Measurements from ENCODE around the gene SIRT7.

SIRT7 gene

DNA sequence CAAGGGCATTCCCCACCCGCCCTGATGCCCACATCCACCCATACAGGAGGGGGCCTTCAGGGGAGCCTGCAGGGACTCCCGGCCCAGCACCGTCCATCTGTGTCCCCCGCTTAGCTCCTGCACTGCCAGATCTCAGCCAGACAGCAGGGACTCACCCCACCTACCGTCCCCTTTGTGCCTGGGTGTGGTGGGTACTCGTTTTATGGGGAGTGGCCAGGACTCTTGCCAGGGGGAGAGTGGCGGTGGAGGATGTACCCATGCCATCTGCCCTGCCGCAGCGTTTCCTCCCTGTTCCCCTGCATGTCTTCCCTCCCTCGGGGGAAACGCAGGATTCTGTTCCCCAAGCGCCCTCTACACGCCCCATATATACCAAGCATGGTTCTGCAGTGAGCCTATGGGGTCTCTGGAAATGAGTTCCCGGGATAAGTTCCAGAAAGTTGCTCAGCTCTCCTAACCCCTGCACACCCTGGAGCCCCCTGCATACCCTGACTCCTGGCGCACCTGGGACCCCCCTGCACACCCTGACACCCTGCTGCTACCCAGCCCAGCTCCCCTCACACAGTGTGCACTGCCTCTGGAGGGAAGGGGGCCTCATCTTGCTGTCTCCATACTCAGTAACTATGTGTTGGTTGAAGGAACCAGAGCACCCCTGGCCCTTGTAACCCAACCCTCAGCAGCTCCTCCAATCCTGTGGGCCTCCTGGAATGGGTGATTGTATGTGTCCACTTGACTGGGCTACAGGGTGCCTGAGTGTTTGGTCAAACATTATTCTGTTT is 13.8 kb upstream of the SIRT7 start:
- no peak for DNase-seq

DNA sequence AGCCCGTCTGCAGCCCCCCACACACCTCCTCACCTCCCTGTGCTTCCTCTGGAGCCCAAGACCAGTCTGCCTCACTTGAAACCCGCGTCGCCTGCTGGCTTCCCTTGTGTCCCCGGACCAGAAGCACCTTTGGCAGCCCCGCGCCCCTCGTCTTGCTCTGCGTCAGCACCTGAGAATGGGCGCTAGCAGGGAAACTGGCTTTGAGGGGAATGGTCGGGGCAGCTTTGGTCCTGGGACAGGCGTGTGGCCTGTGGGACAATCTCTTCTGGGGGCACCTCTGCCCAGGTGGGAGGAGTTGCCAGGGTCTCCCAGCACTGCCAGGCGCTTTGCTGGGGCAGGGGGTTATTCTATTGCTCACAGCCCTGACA is 13.2 kb upstream of the SIRT7 start:
- no peak for DNase-seq

DNA sequence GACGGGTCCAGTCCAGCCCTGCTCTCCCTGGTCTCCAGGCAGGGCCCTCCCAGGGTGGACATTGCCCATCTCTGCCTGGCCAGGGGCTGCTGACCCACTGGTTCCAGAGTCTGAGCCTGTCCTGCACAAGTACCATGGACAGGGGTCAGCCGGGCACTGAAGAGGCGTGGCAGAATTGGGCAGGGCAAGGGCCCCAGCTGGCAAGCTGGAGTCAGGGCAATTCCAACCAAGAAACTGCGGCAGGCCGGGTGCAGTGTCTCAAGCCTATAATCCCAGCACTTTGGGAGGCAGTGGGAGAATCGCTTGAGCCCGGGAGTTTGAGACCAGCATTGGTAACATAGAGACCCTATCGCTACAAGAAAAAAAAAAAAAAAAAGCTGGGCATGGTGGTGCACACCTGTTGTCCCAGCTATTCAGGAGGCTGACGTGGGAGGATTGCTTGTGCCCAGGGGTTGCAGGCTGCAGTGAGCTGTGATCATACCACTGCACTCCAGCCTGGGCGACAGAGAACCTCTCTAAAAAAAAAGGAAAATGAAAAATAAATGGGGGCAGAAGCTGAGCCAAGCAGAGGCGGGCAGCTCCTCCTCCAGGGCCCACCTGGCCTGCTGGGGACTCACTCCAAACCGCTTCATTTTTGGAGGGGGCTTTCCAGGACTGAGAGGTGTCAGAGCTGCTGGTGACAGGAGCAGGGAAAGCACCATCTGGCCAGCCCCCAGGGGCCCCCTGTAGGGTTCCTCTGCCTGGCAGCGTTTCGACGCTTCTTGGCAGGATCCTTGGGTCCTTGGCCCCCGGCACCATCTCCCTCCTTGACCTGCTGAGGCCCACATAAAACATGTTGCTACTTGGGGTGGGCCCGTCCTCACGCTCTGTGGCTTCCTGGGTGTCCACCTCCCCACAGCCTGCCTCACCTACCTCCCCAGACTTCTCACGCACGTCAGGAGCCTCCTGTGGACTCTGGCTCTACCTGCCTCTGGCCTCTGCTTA is 12.5 kb upstream of the SIRT7 start:
- no peak for DNase-seq

DNA sequence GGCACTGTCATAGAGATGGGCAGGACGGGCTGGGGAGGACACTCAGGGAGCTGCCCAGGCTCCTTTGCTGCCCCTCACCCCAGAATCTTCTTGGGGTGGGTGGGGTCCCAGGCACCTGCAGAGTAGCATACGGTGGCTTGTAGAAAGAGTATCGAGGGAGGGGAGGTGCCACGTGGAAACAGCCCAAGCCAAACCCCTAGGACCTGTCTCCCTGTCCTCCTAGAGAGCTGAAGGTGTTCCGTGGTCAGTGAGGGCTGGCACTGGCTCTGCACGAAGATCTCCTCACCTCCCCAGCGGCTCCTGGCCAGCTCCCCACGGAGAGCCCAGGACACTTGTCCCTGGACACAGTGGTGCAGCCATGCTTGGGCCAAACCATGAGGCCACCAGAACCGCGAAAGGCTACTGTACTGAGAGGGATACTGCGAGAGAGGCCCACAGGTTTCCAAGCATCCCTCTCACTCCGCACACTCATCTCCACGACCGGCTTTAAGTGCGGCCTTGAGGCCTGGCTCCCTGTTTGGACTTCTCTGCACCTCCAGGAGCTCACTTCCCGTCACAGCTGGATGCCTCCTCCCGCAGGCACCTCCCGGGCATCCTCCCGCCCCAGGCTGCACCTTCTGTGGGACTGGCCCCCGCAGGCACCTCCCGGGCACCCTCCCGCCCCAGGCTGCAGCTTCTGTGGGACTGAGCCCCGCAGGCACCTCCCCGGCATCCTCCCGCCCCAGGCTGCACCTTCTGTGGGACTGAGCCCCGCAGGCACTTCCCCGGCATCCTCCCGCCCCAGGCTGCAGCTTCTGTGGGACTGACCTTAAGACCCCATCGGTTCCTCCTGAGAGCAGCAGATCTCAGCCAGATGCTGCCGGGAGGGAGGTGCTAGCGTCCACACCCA is 11.5 kb upstream of the SIRT7 start:
- no peak for DNase-seq

DNA sequence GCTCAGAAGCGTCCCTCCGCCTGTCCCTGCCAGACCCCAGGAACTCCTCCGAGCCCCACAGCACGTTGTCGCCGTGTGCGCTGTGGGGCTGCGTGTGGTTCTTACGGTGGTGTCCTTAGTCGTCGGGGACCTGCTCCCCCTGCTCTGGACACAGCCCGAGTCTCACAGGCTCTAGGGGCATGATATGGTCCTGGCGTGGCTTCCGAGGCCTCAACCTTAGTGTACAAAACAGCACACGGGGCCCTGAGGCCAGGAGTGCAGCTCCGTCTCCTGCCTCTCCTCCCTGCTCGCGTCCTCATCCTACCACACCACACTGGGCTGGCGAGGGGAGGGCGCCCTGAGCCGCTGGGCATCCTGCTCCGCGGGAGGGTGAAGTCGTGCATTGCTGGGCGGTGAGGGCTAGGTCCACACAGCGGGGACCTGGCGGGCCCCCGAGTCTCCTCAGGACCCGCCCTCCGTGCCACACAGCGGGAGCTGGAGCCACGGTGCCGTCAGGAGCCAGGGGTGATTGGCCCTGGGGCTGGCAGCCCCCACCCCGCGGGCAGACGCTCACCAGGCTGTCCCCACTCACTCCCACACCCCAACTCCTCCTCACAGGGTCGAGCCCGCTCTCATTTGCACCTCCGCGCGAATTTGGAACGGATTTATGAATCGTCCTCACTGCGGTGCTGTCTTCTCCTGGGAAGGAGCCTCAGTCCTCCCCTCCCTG is 10.7 kb upstream of the SIRT7 start:
- no peak for DNase-seq

DNA sequence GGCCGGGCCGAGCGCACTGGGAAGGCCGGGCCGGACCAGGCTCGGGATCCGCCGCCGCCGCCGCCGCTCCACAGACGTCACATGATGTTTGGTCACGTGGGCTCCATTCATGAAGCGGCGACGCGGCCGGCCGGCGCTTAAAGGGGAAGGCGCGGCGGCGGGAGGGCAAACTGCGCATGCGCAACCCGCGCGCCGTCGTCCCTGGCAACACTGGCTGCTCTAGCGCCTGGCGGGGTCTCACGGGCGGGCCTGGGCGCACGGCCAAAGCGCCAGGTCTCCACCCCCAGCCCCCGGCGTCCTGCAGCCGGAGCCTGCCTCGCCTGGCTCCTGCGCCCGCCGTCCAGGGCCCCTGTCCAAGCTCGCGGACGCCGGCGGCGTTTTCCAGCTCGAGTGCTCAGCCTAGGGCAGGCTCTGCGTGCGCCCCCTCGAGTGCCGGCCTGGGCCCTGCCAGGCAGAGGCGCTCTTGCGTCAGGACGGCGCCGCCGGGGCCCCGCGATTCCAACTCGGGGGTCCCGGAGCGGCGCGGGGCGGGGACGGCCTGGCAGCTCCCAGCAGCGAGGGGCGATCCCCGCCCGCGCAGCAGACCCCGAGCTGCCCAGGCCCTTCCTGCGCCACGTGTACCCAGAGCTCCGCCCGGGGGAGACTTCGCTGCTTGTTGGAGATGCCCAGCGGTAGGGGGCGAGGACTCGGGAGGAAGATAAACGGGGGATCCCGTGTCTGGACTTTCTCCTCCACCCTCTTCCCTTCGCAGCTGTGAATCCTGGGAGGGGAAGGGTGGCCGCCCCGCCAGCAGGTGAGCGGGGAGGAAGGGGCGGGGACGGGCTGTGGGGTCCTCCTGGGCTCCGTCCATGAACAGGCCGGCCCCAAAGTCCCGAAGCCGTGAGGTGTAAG is 9.9 kb upstream of the SIRT7 start, which contains the start of gene MAFG:
Gene MAFG, minus strand, starts transcription at position 83 of the 891 bp plus-strand sequence. CDS start 4,550 bp downstream, outside the sequence.
- peak; percentile 74 for DNase-seq

DNA sequence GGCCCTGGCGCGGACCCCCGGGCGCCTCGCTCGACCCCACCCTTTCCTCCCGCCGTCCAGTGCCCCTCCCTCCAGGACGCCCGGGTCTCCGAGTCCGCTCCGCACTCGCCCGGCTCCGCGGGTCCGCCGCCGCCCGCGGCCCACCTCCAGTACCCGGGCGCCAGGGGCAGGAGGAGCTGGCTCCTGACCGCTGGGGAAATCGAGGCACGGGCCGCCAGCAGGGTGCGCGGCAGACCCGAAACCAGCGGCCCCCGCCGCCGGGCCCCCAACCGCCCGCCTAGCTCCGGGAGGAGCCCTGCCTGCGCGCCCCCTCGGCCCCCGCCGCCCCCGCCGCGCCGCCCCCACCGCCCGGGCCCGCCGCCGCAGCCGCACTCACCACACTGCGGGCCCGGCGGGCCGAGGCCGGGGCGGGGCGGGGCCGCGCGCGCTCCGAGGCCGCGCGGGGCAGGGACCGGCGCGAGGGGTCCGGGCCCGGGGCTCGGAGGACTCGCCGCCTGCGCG is 9.2 kb upstream of the SIRT7 start:
- DNase-seq, result no peak

DNA sequence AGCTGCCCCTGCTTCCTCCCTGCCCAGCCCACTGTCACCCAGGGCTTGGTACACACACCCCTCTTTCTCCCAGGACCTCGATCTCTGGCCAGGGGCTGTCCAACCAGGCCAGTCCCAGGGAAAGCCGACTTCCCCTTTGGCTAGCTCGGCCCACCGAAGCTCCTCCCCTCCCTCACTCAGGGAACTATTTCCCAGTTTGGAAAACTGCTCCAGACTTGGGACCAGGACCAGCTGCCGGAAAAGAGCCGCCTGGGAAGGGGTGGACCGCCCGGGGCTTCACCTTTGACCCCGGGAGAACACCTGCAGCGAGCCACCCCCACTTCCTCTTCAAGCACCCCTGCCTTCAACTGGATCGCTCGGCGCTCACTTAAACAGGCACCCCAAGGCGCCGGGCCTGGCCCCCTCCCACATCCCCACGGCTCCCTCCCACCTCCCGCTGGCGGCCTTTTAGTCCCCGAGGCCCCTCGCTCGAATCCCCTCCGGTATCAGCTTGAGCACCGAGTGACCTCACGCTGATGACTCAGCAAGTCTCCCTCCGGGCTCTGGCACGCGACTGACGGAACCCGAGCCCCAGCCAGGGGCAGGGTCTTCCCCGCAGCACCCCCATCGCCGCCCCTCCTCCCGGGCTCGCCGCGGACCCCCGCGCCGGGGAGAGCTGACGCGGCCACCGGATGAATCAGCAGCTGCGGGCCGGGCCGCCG is 8.6 kb upstream of the SIRT7 start:
- DNase-seq, result no peak

DNA sequence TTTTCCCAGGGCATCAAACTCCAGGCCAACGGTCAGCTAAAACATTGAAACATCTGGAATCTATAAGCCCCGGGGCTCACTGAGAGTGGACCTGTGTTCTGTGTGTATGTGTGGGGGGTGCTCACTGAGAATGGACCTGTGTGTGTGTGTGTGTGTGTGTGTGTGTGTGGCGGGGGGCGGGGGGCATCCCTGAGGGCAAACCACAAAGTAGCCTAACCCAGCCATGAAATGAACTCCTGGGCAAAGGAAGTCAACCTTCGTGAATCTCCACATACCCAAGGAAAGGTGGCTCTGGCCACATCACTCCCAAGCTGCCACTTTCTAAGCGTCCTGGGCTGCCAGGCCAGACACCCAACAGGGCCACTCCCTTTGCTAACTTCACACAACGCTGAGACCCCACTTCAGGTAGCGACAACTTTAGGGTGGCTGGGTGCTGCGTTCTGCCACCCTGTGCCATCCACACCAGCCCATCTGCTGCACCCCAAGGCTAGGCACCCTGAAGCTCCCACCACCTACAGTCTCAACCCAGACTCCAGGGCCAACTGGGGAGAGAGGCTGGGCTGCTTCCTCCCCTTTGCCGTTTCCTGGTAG is 8.0 kb upstream of the SIRT7 start:
- no peak for DNase-seq

DNA sequence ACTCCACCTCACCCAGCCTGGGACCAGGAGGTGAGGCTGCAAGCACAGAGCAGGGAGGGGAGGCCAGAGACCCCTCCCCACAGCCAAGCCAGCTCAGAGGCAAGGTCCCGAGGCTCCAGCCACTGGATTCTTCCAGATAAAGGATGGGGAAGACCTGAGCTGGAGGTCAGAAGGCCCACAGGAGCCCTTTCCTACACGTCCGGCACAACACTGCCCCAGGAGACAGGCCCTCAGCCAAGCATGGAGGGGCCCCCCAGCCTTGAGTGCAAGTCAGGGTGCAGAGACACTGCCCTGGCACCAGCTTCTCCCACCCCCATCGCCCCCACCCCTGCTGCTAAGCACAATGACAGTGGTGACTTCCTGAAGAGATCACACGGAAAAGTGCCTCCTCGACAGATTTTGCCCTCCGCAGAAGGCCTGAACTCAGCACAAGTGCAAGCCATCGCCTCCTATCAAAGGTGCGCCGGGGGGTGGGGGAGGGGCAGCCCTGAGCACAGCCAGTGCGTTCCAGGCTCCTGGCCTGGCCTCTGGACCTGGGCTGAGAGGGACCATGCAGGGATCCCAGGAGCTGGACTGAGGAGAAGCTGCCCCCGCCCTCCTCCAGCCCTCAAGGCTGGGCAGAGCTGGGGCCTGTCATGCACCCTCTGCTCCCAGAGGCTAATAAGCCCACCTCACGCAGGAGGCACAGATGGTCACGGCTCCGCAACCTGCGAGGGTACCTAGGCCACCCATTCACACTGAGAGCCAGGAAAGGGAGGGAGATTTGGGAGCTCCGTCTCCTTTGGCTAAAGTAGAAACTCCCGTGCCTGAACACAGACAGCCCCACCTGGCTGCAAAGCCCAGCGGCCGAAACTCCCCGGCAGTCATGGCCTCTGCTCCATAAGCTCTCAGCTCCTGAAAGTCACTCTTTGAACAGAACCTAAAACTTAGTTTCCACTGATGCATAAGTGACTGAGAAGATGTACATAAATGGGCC is 6.9 kb upstream of the SIRT7 start:
- no peak for DNase-seq

DNA sequence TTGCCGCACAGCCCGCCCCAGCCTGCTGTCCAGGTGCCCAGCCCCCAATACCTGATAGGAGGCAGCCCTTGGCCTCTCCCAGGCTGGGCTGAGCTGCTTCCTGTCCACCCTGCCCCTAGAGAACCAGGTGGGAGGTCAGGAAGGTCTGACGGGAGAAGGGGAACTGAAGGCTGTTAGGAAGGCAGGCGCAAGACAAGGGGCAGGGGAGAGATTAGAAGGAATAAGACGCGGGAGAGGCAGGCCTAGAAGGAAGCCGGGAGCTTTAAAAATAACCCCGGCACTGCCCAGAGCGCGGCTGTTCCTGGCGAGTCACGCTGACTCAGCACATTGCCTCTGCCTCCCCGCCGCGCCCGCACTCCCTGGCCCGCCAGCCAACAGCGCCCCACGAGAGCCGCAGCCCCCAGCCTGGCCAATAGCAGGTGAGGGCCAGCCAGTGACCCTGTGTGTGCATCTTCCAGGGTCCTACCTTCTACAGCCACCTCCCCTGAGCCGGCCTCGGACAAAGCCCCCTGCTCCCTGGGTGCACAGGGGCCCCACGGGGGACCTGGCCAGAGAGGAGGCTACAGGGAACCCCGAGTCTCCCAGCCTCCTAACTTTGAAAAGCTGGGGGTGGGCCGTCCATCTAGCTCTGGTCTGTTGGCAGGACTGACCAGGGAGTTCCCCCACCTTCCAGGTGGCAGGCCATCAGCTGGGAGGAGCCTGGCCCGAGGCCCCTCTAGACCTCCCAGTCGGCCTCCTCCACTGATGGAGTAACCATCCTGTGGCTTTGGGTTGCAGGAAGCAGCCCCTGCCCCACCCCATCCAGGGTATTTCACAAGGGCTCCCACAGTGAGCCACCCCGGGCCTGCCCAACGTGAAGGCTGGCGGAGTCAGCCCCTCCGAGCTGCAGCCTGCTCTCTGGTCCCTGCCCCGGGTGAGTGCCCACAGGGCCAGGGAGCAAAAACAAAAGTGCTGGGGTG is 5.6 kb upstream of the SIRT7 start:
- no peak for DNase-seq

DNA sequence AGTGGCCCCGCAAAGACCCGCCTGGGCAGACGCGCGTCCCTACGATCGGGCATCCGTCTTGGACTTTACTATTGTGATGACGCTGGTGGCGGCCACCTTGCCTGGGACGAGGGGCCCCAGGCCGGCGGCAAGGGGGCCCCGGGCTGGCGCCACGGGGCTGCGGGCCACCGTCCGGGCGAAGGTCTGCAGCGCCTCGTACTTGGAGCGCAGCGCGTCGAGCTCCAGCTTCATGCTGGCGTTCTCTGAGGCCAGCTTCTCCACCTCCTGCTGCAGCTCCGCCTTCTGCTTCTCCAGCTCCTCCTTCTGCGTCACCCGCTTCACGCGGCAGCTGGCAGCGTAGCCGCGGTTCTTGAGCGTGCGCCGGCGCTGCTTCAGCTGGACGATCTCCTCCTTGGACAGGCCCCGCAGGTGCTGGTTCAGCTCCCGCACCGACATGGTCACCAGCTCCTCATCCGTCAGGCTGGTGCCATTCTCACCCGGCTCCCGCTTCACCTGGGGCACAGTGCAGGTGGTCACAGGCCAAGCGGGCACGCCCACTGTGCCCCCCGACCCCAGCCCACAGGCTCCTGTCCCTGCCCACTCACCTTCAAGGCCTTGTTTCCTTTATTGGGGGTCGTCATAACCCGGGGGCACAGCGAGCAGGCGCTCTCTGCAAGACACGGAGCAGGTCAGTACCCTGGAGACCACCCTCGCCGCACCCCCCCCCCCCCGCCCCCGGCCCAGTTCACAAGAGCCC is 4.8 kb upstream of the SIRT7 start:
- DNase-seq, result no peak

DNA sequence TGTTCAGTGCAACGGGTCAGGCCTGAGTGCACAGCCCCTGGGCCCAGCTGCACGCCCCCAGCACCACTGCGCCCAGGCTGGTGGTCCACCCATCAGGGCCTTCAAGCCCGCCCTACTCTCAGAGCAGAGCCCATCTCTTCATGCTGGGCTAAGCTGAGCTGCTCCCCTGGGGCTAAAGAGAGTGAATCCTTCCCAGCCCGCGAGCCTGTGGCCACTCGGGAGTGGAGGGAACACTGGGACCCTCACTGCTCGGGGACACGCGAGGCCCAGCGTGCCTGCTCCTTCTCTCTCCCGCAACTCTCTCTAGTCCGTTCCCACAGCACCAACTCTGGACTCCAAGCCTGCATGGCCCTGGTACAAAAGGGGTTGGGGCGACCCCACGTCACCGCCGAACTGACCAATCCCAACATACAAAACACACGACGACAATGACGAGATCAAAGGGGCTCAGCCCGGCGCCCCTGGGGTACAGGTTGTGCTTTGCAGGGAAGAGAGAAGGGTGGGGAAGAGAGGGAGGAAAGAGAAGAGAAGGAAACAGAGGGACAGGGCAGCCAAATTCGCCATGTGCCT is 4.1 kb upstream of the SIRT7 start:
- DNase-seq, result no peak

DNA sequence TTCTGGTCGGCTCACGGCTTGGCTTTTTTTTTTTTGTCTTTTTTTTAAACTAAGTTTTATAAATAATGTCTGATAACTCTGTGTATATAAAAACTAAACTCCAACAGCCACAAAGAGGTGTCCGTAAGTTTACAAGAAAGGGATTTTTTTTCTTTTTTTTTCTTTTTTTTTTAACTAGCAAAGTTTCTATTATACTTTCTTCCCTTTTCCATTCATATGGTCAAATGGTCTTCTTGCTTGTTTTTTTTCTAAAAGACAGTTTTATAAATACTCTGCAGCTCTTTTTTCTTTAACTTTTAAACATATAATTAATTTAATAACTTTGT is 3.5 kb upstream of the SIRT7 start:
- DNase-seq, result no peak

DNA sequence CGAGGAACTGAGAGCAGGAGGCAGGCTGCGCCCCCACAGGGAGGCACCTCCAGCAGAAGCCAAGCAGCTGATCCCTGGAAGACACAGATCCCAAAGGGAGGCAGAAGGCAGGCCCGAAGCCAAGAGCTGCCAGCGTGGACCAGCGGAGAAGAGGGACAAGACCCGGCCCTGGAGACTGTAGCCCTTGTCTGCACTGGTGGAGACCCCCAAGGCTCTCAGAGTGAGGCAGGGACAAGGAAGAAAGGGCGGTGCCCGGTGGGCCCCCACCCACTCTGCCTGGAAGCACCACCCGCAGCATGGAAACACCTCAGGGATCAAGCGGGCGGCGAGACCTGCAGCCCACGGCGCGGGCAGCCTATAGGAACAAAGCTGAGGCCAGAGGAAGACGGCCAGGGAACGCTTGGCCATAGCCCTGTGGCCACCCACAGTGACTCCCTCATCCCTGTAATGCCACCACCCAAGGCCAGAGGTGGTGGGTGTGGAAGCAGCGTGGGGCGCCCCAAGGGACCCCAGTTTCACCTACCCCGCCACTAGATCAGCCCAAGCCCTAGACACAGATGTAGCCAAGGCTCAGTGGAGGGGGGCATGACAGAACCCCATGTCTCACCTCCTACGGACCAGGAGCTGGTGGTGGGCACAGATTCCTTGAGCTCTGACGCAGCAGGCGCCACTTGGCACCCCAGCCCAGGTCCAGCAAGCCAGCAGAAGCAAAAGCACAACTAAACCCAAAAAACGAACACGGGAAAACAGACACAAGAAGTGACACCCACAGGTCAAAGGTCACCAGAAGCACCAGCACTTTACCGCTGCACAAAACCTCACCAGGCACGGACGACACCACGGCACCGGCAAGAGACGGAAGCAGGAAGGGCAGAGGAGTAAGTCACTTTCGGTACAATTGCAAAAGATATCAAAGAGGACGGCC is 2.9 kb upstream of the SIRT7 start:
- DNase-seq, result no peak
